ENCODE data around the gene LRRC75B.

The LRRC75B gene

GRCh38 chr22:24595863-24596262, 3.0 kb upstream of the LRRC75B start:
- Histone ChIP-seq H3K4me2 (ENCODE audit: low read length) (no peak overlapping the region), H3K27ac (ENCODE audit: low read depth, low read length, poor library complexity, severe bottlenecking) (no peak overlapping the region), H3K27me3 (ENCODE audit: insufficient read depth, low read length) (0 out of 2 replicates have a peak, but pooled peaks cover 3% of the 10 kb centered on the region), H3K79me2 (ENCODE audit: insufficient read depth, low read length) (no peaks in the 10 kb centered on the region), H3K36me3 (ENCODE audit: insufficient read depth, low read length) (no peaks in the 10 kb centered on the region), H3K4me1 (ENCODE audit: insufficient read depth, low read length, severe bottlenecking) (peaks cover 11% of the 10 kb centered on the region), H3K9me3 (ENCODE audit: low read length) (no peaks in the 10 kb centered on the region), H3K9me2 (ENCODE audit: low read depth, low read length) (no peaks in the 10 kb centered on the region), H3K4me3 (ENCODE audit: low read depth, low read length, poor library complexity, severe bottlenecking) (no peak overlapping the region), H4K20me1 (ENCODE audit: insufficient read depth, low read length) (no peaks in the 10 kb centered on the region), H3K9ac (ENCODE audit: low read length) (no peak overlapping the region), H2AFZ (ENCODE audit: low read length) (no peak overlapping the region), H3F3A (ENCODE audit: insufficient read depth, low read length) (no peaks in the 10 kb centered on the region)
- TF ChIP-seq, protein P1, sequence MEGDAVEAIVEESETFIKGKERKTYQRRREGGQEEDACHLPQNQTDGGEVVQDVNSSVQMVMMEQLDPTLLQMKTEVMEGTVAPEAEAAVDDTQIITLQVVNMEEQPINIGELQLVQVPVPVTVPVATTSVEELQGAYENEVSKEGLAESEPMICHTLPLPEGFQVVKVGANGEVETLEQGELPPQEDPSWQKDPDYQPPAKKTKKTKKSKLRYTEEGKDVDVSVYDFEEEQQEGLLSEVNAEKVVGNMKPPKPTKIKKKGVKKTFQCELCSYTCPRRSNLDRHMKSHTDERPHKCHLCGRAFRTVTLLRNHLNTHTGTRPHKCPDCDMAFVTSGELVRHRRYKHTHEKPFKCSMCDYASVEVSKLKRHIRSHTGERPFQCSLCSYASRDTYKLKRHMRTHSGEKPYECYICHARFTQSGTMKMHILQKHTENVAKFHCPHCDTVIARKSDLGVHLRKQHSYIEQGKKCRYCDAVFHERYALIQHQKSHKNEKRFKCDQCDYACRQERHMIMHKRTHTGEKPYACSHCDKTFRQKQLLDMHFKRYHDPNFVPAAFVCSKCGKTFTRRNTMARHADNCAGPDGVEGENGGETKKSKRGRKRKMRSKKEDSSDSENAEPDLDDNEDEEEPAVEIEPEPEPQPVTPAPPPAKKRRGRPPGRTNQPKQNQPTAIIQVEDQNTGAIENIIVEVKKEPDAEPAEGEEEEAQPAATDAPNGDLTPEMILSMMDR (IDR thresholded peaks at IDR 0.05; ENCODE audit: low read length), result no peak
- TF ChIP-seq EZH2 (IDR thresholded peaks at IDR 0.05; ENCODE audit: borderline replicate concordance, low read length), result no peak

DNA sequence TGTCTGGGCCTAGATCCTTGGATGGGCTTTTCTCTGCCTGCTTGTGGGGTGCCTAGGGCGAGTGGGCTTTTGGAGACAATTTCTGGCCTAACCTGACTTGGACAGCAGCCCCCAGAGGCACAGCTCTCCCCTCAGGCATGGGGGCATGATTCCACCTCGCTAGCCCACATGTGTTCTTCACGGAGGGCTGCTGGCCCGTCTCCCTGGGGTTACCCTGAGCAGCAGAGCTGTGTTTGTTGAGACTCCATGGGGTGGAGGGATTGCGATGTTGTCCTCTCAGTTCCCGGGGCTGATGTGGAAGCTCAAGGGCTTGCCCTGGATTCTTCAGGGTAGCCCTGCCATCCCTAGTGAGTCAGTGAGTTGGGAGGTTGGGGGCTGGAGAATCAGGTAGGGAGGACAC, 2.4 kb upstream of the LRRC75B start:
- TF ChIP-seq EZH2 (IDR thresholded peaks at IDR 0.05; ENCODE audit: borderline replicate concordance, low read length), result no peak
- H3K9me3 ChIP-seq (ENCODE audit: low read length), result no peaks in the 10 kb centered on the region
- no peak overlapping the region for H2AFZ ChIP-seq (ENCODE audit: low read length)
- peaks cover 11% of the 10 kb centered on the region for H3K4me1 ChIP-seq (ENCODE audit: insufficient read depth, low read length, severe bottlenecking)
- H3K4me3 ChIP-seq (ENCODE audit: low read depth, low read length, poor library complexity, severe bottlenecking), result no peak overlapping the region
- H3K36me3 ChIP-seq (ENCODE audit: insufficient read depth, low read length), result no peaks in the 10 kb centered on the region
- peaks cover 3% of the 10 kb centered on the region; the same call in 1 of the 2 replicates for H3K27me3 ChIP-seq (ENCODE audit: insufficient read depth, low read length)
- no peak overlapping the region for H3K9ac ChIP-seq (ENCODE audit: low read length)
- H4K20me1 ChIP-seq (ENCODE audit: insufficient read depth, low read length), result no peaks in the 10 kb centered on the region
- no peaks in the 10 kb centered on the region for H3K79me2 ChIP-seq (ENCODE audit: insufficient read depth, low read length)
- no peaks in the 10 kb centered on the region for H3K9me2 ChIP-seq (ENCODE audit: low read depth, low read length)
- H3K27ac ChIP-seq (ENCODE audit: low read depth, low read length, poor library complexity, severe bottlenecking), result no peak overlapping the region
- no peaks in the 10 kb centered on the region for H3F3A ChIP-seq (ENCODE audit: insufficient read depth, low read length)
- no peak overlapping the region for H3K4me2 ChIP-seq (ENCODE audit: low read length)

DNA sequence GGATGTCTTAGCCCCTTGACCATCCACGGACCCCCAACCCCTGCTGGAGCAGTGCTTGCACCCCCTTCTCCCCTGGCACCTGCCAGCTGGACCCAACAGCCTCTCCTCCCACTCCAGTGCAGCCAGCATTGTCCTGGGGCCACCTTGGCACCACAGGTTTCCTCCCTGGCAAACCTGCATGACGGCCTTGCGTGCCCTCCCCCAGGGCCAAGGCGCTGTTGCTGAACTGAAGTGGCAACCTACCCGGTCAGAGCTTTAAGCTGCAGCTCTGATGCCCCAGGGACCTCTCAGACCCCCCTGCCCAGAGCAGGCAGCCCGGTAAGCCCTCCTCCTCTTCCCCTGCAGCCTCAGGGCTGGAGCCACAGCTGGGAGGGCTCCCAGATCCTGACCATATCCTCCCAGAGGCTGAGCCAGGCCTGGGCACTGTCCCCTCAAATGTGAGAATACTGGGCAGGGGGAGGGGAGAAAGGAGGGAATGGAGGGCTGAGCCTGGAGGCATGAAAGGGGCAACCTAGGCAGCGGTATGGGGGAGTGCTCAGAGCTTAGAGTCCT, 1.8 kb upstream of the LRRC75B start:
- no peak overlapping the region for H3K9ac ChIP-seq (ENCODE audit: low read length)
- no peaks in the 10 kb centered on the region for H3K9me3 ChIP-seq (ENCODE audit: low read length)
- H3K4me3 ChIP-seq (ENCODE audit: low read depth, low read length, poor library complexity, severe bottlenecking), result no peak overlapping the region
- H3K27me3 ChIP-seq (ENCODE audit: insufficient read depth, low read length), result peaks cover 3% of the 10 kb centered on the region; the same call in 1 of the 2 replicates
- no peaks in the 10 kb centered on the region for H3K9me2 ChIP-seq (ENCODE audit: low read depth, low read length)
- no peaks in the 10 kb centered on the region for H3K79me2 ChIP-seq (ENCODE audit: insufficient read depth, low read length)
- no peak for TF ChIP-seq EZH2 (IDR thresholded peaks at IDR 0.05; ENCODE audit: borderline replicate concordance, low read length)
- TF ChIP-seq, protein P1 (IDR thresholded peaks at IDR 0.05; ENCODE audit: low read length), result no peak
- H3K4me2 ChIP-seq (ENCODE audit: low read length), result no peak overlapping the region
- H3K4me1 ChIP-seq (ENCODE audit: insufficient read depth, low read length, severe bottlenecking), result peaks cover 11% of the 10 kb centered on the region
- no peaks in the 10 kb centered on the region for H4K20me1 ChIP-seq (ENCODE audit: insufficient read depth, low read length)
- no peak overlapping the region for H3K27ac ChIP-seq (ENCODE audit: low read depth, low read length, poor library complexity, severe bottlenecking)
- no peaks in the 10 kb centered on the region for H3K36me3 ChIP-seq (ENCODE audit: insufficient read depth, low read length)
- no peaks in the 10 kb centered on the region for H3F3A ChIP-seq (ENCODE audit: insufficient read depth, low read length)
- no peak overlapping the region for H2AFZ ChIP-seq (ENCODE audit: low read length)
